ENCODE measurements around the gene CMTM4. TPM values are rescaled to one million over a fixed set of nuclear protein-coding genes. Genes with fewer than 3 reads are reported as not detected.

CMTM4 gene
- total and polyA plus RNA-seq, 2 of the 4 experiments (the other 2 are of a cell fraction), result 9.0 to 14.5 TPM

GRCh38 chr16:66692341-66692740 lies 4.2 kb downstream of the CMTM4 start:
- no peak overlapping the region for H3K18ac ChIP-seq (ENCODE audit: low read depth, low read length)
- H2AK5ac ChIP-seq (ENCODE audit: low read depth, low read length), result no peak overlapping the region
- H2AK9ac ChIP-seq (replicated peaks; ENCODE audit: low read depth, low read length, poor library complexity), result no peak overlapping the region
- DNase-seq, result no peak
- no peak overlapping the region for H4K5ac ChIP-seq (ENCODE audit: low read depth, low read length)
- ChIA-PET CTCF (no interaction called here), POLR2A (ENCODE audit: unreplicated experiment) (no interaction called here)
- dilution Hi-C loops (cut with HindIII; ENCODE audit: low sequenced_read_pairs, unreplicated experiment) (no loop called here), intact Hi-C loops (cut with micrococcal nuclease) (no loop called here), in situ Hi-C loops (cut with MboI; ENCODE audit: low sequenced_read_pairs) (no loop called here)
- no peak overlapping the region for H4K91ac ChIP-seq (ENCODE audit: insufficient read depth, low read depth, low read length)
- peaks cover 7% of the 10 kb centered on the region; the same call in 1 of the 2 replicates for H3K4me1 ChIP-seq (ENCODE audit: control insufficient read depth, insufficient read depth, low read length)
- no peak overlapping the region for H3K56ac ChIP-seq (ENCODE audit: extremely low read depth, insufficient read depth, low read length)
- WGBS, 2 experiments (ENCODE audit: extremely low coverage in 2 of 2, insufficient read length in 1 of 2), result 92% methylated on average over 4 of the region's 6 CpGs; no CpG with 5 or more reads in 1 of the 2 experiments
- ATAC-seq (ENCODE audit: low read depth), result no peak
- no peak overlapping the region for H3K4ac ChIP-seq (ENCODE audit: low read depth, low read length)
- peaks cover 6 to 24% of the 10 kb centered on the region in 2 experiments for H3K79me1 ChIP-seq (ENCODE audit: low read depth in 1 of 2, low read length in 2 of 2)
- no peak overlapping the region for H3K23ac ChIP-seq (ENCODE audit: low read depth, low read length)
- no peak overlapping the region for H3K27ac ChIP-seq (ENCODE audit: insufficient read depth, low read length)
- no peak overlapping the region for H2BK20ac ChIP-seq (ENCODE audit: low read depth, low read length)
- H2BK15ac ChIP-seq (ENCODE audit: low read depth, low read length), result no peak overlapping the region
- no peaks in the 10 kb centered on the region for H3K9me1 ChIP-seq (ENCODE audit: insufficient read depth, low read length)
- H3K9ac ChIP-seq (ENCODE audit: low read depth, low read length), result no peak overlapping the region
- H3K9me3 ChIP-seq (ENCODE audit: control insufficient read depth, insufficient read depth, low read length), result no peaks in the 10 kb centered on the region
- H3K36me3 ChIP-seq (ENCODE audit: control insufficient read depth, insufficient read depth, low read length), result no peaks in the 10 kb centered on the region
- no peak overlapping the region for H4K8ac ChIP-seq (ENCODE audit: low read depth in 2 of 2, low read length in 2 of 2)
- H2AFZ ChIP-seq (replicated peaks; ENCODE audit: low read length, poor library complexity), result no peak overlapping the region
- H2BK5ac ChIP-seq (ENCODE audit: low read depth, low read length, poor library complexity, severe bottlenecking), result no peak overlapping the region
- no peak overlapping the region for H3K4me3 ChIP-seq (ENCODE audit: insufficient read depth, low read depth, low read length)
- no peak overlapping the region for H3K14ac ChIP-seq (replicated peaks; ENCODE audit: low read depth, low read length)
- peaks cover 7% of the 10 kb centered on the region; the same call in 1 of the 2 replicates for H3K27me3 ChIP-seq (ENCODE audit: control insufficient read depth, insufficient read depth, low read length)
- H4K20me1 ChIP-seq (ENCODE audit: insufficient read depth, low read length), result peaks cover 7% of the 10 kb centered on the region
- BruUV-seq (replicated peaks), result no TSS peak
- no peak overlapping the region for H2BK120ac ChIP-seq (ENCODE audit: low read depth, low read length)
- no peak overlapping the region for H3K4me2 ChIP-seq (ENCODE audit: low read depth, low read length)
- TF ChIP-seq CTCF (conservative IDR thresholded peaks at IDR 0.05; ENCODE audit: low read depth, low read length) (no peak), CHD1 (IDR thresholded peaks at IDR 0.05; ENCODE audit: low read depth, low read length) (no peak), RFX5 (IDR thresholded peaks at IDR 0.05; ENCODE audit: low read depth, low read length) (no peak), FOS (IDR thresholded peaks at IDR 0.05; ENCODE audit: low read depth, low read length) (no peak)
- TF ChIP-seq, protein P1, sequence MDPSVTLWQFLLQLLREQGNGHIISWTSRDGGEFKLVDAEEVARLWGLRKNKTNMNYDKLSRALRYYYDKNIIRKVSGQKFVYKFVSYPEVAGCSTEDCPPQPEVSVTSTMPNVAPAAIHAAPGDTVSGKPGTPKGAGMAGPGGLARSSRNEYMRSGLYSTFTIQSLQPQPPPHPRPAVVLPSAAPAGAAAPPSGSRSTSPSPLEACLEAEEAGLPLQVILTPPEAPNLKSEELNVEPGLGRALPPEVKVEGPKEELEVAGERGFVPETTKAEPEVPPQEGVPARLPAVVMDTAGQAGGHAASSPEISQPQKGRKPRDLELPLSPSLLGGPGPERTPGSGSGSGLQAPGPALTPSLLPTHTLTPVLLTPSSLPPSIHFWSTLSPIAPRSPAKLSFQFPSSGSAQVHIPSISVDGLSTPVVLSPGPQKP (IDR thresholded peaks at IDR 0.05; ENCODE audit: borderline replicate concordance, low read depth, low read length), result no peak

Data from IMR-90 (cell line).